ENCODE data around the gene NPIPA5.
"Not testable (repeated sequence)": the region's sequence is repeated elsewhere in the genome, so short reads cannot be mapped to it uniquely, and the experiment has no call there.

Gene NPIPA5

GRCh38 chr16:15348721-15349120 is 29.4 kb downstream of the NPIPA5 start:
- not testable (repeated sequence) for H3K4me3 Mint-ChIP-seq, H3K27ac Mint-ChIP-seq

DNA sequence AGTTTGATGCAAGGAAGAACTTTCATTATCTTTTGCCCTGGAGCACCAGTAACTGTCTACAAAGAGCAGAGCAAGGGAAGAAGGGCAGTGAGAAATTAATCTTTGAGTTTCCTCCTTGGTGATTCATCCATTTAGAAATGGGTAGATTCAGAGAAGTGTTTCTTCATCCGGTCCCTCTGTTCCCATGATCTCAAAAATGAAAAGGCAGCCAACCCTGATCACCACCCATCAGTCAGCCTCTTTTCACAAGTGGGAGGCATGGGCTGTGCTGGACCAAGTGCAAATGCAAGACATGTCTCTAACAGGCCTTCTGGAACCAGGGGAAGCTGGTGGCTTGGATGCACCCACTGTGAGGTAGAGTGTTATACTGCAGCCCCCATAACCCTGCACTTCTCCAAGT is 35.8 kb downstream of the NPIPA5 start:
- DNase-seq; H3K4me3 Mint-ChIP-seq; H3K9me3 Mint-ChIP-seq; H3K27me3 Mint-ChIP-seq; H3K27ac Mint-ChIP-seq; H3K4me1 Mint-ChIP-seq (ENCODE audit: low read depth); H3K36me3 Mint-ChIP-seq (ENCODE audit: low read depth): not testable (repeated sequence)

More at GRCh38 chr16:15348721-15349120, 29.4 kb downstream of the NPIPA5 start:
- not testable (repeated sequence) for DNase-seq; H3K36me3 Mint-ChIP-seq (ENCODE audit: low read depth); H3K4me1 Mint-ChIP-seq (ENCODE audit: low read depth); H3K27me3 Mint-ChIP-seq; H3K9me3 Mint-ChIP-seq

DNA sequence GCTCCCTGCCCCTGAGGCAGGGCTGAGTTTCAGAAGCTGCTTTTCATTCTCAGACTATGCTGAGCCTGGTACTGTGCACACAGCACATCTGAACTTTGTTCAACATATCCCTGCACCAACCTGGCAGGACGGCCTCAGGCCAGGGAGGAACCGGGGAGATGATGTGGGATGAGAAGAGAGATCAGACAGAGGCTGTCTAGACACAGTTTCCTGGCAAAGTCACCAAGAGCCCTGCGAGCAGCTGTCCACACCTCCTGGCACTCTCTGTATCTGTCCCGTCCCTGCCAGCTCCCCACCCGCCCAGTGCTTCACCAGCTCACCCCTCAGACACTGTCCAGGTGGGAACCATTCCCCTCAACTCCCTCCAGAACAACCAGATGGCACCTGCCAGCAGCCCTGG is 39.1 kb downstream of the NPIPA5 start:
- not testable (repeated sequence) for H3K4me1 Mint-ChIP-seq (ENCODE audit: low read depth); DNase-seq; H3K27me3 Mint-ChIP-seq; H3K9me3 Mint-ChIP-seq; H3K36me3 Mint-ChIP-seq (ENCODE audit: low read depth); H3K27ac Mint-ChIP-seq; H3K4me3 Mint-ChIP-seq

DNA sequence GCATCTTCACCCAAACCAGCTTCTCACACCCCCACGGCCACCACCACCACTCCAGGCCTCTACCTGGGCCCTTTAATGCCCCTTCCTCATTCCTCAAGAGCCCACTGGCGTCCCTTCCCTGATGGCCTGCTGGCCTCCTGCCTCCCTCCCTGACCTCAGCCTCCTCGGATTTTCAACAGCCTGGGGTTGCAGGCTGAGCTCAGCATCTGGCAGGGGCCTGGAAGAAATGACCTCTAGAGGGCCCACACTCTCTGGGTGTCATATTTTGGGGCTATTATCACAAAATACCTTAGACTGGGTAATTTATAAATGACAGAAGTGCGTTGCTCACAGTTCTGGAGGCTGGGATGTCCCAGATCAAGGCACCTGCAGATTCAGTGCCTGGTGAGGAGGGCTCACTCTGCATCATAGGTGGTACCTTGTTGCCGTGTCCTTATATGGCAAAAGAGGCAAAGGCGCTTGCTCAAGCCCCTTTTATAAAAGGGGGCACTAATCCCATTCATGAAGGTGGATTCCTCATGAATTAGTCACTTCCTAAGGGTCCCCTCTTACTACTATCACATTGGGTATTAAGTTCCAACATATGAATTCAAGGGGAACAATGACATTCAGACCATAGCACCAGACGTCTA is 40.0 kb downstream of the NPIPA5 start:
- H3K4me1 Mint-ChIP-seq (ENCODE audit: low read depth); H3K36me3 Mint-ChIP-seq (ENCODE audit: low read depth); H3K27ac Mint-ChIP-seq; H3K27me3 Mint-ChIP-seq; DNase-seq; H3K4me3 Mint-ChIP-seq; H3K9me3 Mint-ChIP-seq: not testable (repeated sequence)

GRCh38 chr16:15335609-15336008 is 42.5 kb downstream of the NPIPA5 start:
- not testable (repeated sequence) for H3K27ac Mint-ChIP-seq; H3K9me3 Mint-ChIP-seq; H3K27me3 Mint-ChIP-seq; H3K4me3 Mint-ChIP-seq; H3K36me3 Mint-ChIP-seq (ENCODE audit: low read depth); H3K4me1 Mint-ChIP-seq (ENCODE audit: low read depth); DNase-seq

DNA sequence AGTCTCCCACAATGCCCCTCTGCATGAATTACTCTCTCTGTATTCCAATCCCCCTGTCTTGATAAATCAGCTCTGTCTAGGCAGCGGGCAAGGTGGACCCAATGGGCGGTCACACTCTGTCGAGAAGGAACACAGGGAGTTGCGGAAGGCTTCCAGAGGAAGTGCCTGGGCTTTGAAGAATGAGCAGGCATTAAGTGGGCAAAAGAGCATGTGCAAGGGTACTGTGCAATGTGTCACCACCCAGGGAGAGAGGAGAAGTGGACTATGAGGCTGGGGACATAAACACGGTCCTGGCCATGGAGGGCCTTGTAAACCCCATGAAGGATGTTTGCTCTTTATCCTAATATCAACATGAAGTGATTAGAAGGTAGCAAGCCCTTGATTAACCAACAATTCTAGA is 44.1 kb downstream of the NPIPA5 start:
- DNase-seq; H3K27me3 Mint-ChIP-seq; H3K36me3 Mint-ChIP-seq (ENCODE audit: low read depth); H3K9me3 Mint-ChIP-seq; H3K27ac Mint-ChIP-seq; H3K4me1 Mint-ChIP-seq (ENCODE audit: low read depth); H3K4me3 Mint-ChIP-seq: not testable (repeated sequence)

DNA sequence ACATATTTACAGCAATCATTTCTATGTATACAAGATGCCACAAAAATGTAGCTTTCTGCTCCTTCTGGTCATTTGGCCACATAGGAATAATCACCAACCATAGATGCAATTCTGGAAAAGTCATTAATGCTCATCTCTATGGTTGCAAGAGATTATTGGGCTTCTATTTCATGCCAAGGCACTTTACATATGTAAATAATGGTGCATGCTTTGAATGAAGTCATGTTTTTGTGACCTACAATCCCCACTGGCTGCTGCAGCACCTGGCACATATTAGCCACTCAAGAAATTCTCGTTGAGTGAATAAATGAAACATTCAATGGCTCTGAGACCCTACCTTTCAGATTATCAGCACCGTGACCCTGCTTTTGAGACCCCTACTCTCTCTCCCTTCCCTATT is 47.1 kb downstream of the NPIPA5 start:
- H3K4me1 Mint-ChIP-seq (ENCODE audit: low read depth); DNase-seq; H3K27me3 Mint-ChIP-seq; H3K27ac Mint-ChIP-seq; H3K4me3 Mint-ChIP-seq; H3K36me3 Mint-ChIP-seq (ENCODE audit: low read depth); H3K9me3 Mint-ChIP-seq: not testable (repeated sequence)

DNA sequence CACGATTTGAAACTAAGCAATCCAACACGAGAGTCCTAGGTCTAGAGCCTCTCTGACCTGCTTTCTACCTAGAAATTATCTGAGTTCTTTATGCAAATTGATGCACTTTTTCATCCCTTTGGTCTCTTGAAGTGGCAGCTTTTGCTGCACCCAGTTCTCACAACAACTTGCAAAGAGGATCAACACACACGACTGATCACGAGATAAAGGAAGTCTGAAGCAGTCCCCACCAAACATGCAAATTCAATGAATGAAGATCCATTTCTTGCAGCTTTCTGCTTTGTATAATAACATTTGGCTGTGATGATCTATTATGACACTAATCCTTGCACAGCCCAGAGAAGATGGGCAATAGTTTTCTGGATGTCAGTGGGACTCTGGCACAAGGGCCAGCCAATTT is 53.1 kb downstream of the NPIPA5 start:
- H3K27me3 Mint-ChIP-seq; H3K4me1 Mint-ChIP-seq (ENCODE audit: low read depth); H3K4me3 Mint-ChIP-seq: not testable (repeated sequence)

DNA sequence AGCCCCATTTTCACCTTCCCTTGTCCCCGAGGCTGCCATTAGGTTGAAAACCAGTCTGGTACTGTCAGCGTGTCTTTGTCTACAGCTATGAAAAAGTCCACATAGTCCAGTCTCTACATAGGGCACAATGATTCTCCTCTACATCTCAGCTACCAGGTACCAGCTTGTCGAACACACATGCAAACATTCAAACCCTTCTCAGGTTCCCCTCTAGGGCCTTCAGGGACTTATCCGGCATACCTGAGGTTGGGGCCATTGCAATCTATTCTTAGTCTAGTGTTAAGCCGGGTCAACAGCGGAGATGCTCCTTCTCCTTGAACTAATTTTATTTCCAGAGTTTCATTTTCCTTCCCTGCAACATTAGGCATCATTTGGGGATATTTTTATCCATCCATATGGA is 54.7 kb downstream of the NPIPA5 start:
- H3K4me3 Mint-ChIP-seq; H3K27ac Mint-ChIP-seq; H3K27me3 Mint-ChIP-seq; H3K4me1 Mint-ChIP-seq (ENCODE audit: low read depth); DNase-seq; H3K9me3 Mint-ChIP-seq; H3K36me3 Mint-ChIP-seq (ENCODE audit: low read depth): not testable (repeated sequence)

More for the DNA sequence above, 53.1 kb downstream of the NPIPA5 start:
- H3K9me3 Mint-ChIP-seq; H3K27ac Mint-ChIP-seq; H3K36me3 Mint-ChIP-seq (ENCODE audit: low read depth); DNase-seq: not testable (repeated sequence)

DNA sequence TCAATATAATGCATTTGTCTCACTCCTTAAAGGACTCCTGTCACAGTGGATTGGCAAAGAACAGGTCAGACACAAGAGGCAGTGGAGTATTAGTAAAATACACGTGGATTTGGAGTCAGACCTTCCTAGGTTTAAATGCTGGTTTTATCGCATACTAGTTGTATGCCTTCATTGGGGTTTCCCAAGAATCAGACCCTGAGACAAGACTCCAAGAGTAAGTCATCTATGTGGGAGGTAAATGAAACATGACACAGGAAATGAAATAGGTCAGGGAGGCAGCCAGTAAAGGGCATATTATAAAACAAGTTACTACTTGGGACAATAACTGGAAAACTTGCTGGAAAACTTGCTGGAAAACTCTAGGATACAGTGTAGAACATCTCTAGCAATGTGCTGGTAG is 56.9 kb downstream of the NPIPA5 start:
- H3K4me3 Mint-ChIP-seq; H3K27ac Mint-ChIP-seq; DNase-seq; H3K27me3 Mint-ChIP-seq; H3K9me3 Mint-ChIP-seq; H3K4me1 Mint-ChIP-seq (ENCODE audit: low read depth); H3K36me3 Mint-ChIP-seq (ENCODE audit: low read depth): not testable (repeated sequence)

- H3K27ac Mint-ChIP-seq; H3K4me1 Mint-ChIP-seq (ENCODE audit: low read depth); H3K36me3 Mint-ChIP-seq (ENCODE audit: low read depth): not testable (repeated sequence)
Observed at GRCh38 chr16:15314562-15314961, 63.5 kb downstream of the NPIPA5 start.

More at GRCh38 chr16:15314562-15314961, 63.5 kb downstream of the NPIPA5 start:
- DNase-seq, H3K27me3 Mint-ChIP-seq, H3K9me3 Mint-ChIP-seq, H3K4me3 Mint-ChIP-seq: not testable (repeated sequence)

Data from activated T-cell treated with anti-CD3 and anti-CD28 coated beads, Interleukin-2, amount 50 U/mL, for 24 hours (primary cell).